K562 (cell line): ENCODE measurements around the gene SIGLEC5. TPM values are rescaled to one million over a fixed set of nuclear protein-coding genes. Genes with fewer than 3 reads are reported as not detected.

Experiments
- ATAC-seq: fragments of 200-7000 bp; cut with Tn5 transposase; 3 replicates; pipeline ENCODE4 v1.9.1; 2020; ENCODE audit warnings: moderate library complexity
- BruUV-seq: library from RNA; stranded (reverse); fragments of 400-500 nt; replicated peaks from 2 replicates; lab custom pipeline; 2021; lab: Mats Ljungman, UMichigan
- CTCF ChIA-PET: fragments of 300-600 bp; formaldehyde crosslinking; extraction: SDS; loops from one replicate; lab custom pipeline; 2021; ENCODE audit warnings: low intra/inter-chr PET ratio; lab: Yijun Ruan, JAX
- POLR2A ChIA-PET: fragments of 300-600, 350-650 bp; sonication (Branson Sonifier 250); formaldehyde crosslinking; extraction: SDS; loops from one replicate; lab custom pipeline; 2021; ENCODE audit warnings: antibody characterized with exemption, inconsistent platforms; lab: Yijun Ruan, JAX
- DNase-seq, 4 experiments: peaks; one replicate each; pipeline versions ENCODE4 v3.0.0 to v3.0.0-alpha.2; 2011 to 2018; ENCODE audit warnings: low spot score in 3 of 4, mixed read lengths in 3 of 4; ENCODE audit errors: extremely low read depth in 1 of 4
- FAIRE-seq: peaks from 2 replicates; lab custom pipeline; 2011; peaks lifted over from hg19 to GRCh38; lab: Jason Lieb, UNC
- H2AFZ ChIP-seq: 2 replicates; pipeline ENCODE4 v1.6.0; 2011; ENCODE audit warnings: low read depth, low read length, control low read depth, inconsistent platforms
- H3K27ac ChIP-seq: fragments of 200-600 bp; 3 replicates; pipeline ENCODE4 v1.8.0; 2011; ENCODE audit warnings: low read depth, mild to moderate bottlenecking, control low read depth, inconsistent platforms, low read length, moderate library complexity, mixed read lengths; ENCODE audit errors: extremely low read depth
- H3K27me3 ChIP-seq, 2 experiments: fragments of 300-600 bp in 1 of 2; 2 replicates in 1 of 2; 3 replicates in 1 of 2; pipeline versions ENCODE4 v1.6.0 to v1.8.0; 2011; ENCODE audit warnings: inconsistent platforms in 2 of 2, low read length in 2 of 2, mild to moderate bottlenecking in 1 of 2, mixed read lengths in 1 of 2, moderate library complexity in 1 of 2; ENCODE audit not compliant: control insufficient read depth in 2 of 2, insufficient read depth in 2 of 2
- H3K36me3 ChIP-seq: fragments of 300-600 bp; 3 replicates; pipeline ENCODE4 v1.8.0; 2011; ENCODE audit warnings: mild to moderate bottlenecking, low read length, inconsistent platforms; ENCODE audit not compliant: control insufficient read depth, insufficient read depth
- H3K4me1 ChIP-seq, 2 experiments: fragments of 200-600 bp in 1 of 2; replicated peaks in 1 of 2; 2 replicates in 1 of 2; 3 replicates in 1 of 2; pipeline versions ENCODE4 v1.5.1 to v1.8.0; 2011; ENCODE audit warnings: inconsistent platforms in 2 of 2, low read length in 2 of 2, mild to moderate bottlenecking in 1 of 2, mixed read lengths in 1 of 2, moderate library complexity in 1 of 2; ENCODE audit not compliant: control insufficient read depth in 2 of 2, insufficient read depth in 2 of 2
- H3K4me2 ChIP-seq: 2 replicates; pipeline ENCODE4 v1.6.1; 2011; ENCODE audit warnings: low read length, control low read depth, inconsistent platforms, mixed read lengths; ENCODE audit not compliant: insufficient read depth
- H3K4me3 ChIP-seq: fragments of 200-600 bp; sonication (generic), shearing (Covaris generic); 2 replicates; pipeline ENCODE4 v1.5.1; 2016; ENCODE audit warnings: control low read depth, inconsistent platforms
- H3K79me2 ChIP-seq: fragments of 200-600 bp; 3 replicates; pipeline ENCODE4 v1.8.0; 2011; ENCODE audit warnings: low read length, inconsistent platforms; ENCODE audit not compliant: control insufficient read depth, insufficient read depth
- H3K9ac ChIP-seq, 2 experiments: 2 replicates each; pipeline versions ENCODE4 v1.6.0 to v1.6.1; 2011; ENCODE audit warnings: low read depth in 2 of 2, low read length in 2 of 2, control low read depth in 1 of 2, inconsistent platforms in 1 of 2, mild to moderate bottlenecking in 1 of 2, mixed read lengths in 1 of 2; ENCODE audit not compliant: insufficient read depth in 1 of 2
- H3K9me1 ChIP-seq: one replicate; pipeline ENCODE4 v1.6.0; 2011; ENCODE audit warnings: inconsistent platforms, mild to moderate bottlenecking, low read length, moderate library complexity; ENCODE audit not compliant: control insufficient read depth, insufficient read depth
- H3K9me3 ChIP-seq: replicated peaks from 2 replicates; pipeline ENCODE4 v1.5.1; 2011; ENCODE audit warnings: low read depth, low read length, inconsistent platforms; ENCODE audit not compliant: control insufficient read depth, insufficient read depth
- H4K20me1 ChIP-seq: replicated peaks from 2 replicates; pipeline ENCODE4 v1.6.1; 2011; ENCODE audit warnings: low read length, inconsistent platforms, mixed read lengths; ENCODE audit not compliant: control insufficient read depth, insufficient read depth
- AFF4 ChIP-seq: sonication (generic); formaldehyde crosslinking; IDR thresholded peaks from 2 replicates; pipeline ENCODE4 v1.8.0; 2023; ENCODE audit warnings: mild to moderate bottlenecking, missing genetic modification reagents
- EP300 ChIP-seq: IDR thresholded peaks from 2 replicates; pipeline ENCODE4 v1.6.1; 2012; ENCODE audit warnings: low read length, improper control_type of control experiment
- MEIS2 ChIP-seq: fragments of 450-650 bp; IDR thresholded peaks from 2 replicates; pipeline ENCODE4 v1.6.1; 2014; ENCODE audit warnings: mild to moderate bottlenecking; ENCODE audit not compliant: partially characterized antibody
- NELFE ChIP-seq: IDR thresholded peaks from 2 replicates; pipeline ENCODE4 v1.6.1; 2011; ENCODE audit warnings: mild to moderate bottlenecking; ENCODE audit not compliant: insufficient read depth, insufficient read length
- POLR3A ChIP-seq: IDR thresholded peaks from 2 replicates; pipeline ENCODE4 v1.6.1; 2011; ENCODE audit warnings: borderline replicate concordance, mild to moderate bottlenecking, moderate library complexity; ENCODE audit not compliant: insufficient read length, insufficient read depth; ENCODE audit errors: extremely low read depth
- ZKSCAN1 ChIP-seq: fragments of 150-350 bp; IDR thresholded peaks from 2 replicates; pipeline ENCODE4 v1.6.1; 2016; ENCODE audit warnings: low read depth, low read length
- ZNF24 ChIP-seq: fragments of 450-650 bp; IDR thresholded peaks from 2 replicates; pipeline ENCODE4 v1.6.1; 2016
- ZNF511 ChIP-seq: sonication (generic); formaldehyde crosslinking; IDR thresholded peaks from 2 replicates; pipeline ENCODE4 v1.8.0; 2022; ENCODE audit warnings: mild to moderate bottlenecking, missing genetic modification reagents
- ZNF830 ChIP-seq: fragments of 250-450 bp; sonication (Bioruptor Pico); IDR thresholded peaks from 2 replicates; pipeline ENCODE4 v1.5.0; 2021; ENCODE audit warnings: mild to moderate bottlenecking
- WGBS: fragments of 100-300 bp; shearing (Covaris generic); methylation state at CpG from one replicate; pipeline ENCODE4 v1.1.6; 2016; ENCODE audit warnings: low coverage, mixed read lengths; ENCODE audit not compliant: insufficient coverage; ENCODE audit errors: missing lambda C conversion rate; 5-methylcytosine and 5-hydroxymethylcytosine counted together
- in situ Hi-C: fragments of 300-500 bp; cut with MboI; formaldehyde crosslinking; loops from 4 replicates; pipeline ENCODE4 v1.15.0; 2018; ENCODE audit warnings: inconsistent platforms, mixed read lengths
- intact Hi-C: fragments of 100-400 bp; cut with micrococcal nuclease; formaldehyde crosslinking; loops from 2 replicates; pipeline ENCODE4 v1.14.2; 2022
- polyA plus RNA-seq, 8 experiments: library from polyadenylated mRNA; depleted of rRNA in 4 of 8; stranded (reverse) in 5 of 8; unstranded in 3 of 8; fragments of >200 nt; fragmentation: Nextera tagmentation in 2 of 8; fragmentation: Illumina TruSeq in 1 of 8; extraction: Ambion mirVana in 2 of 8; extraction: Trizol in 1 of 8; gene quantifications; 2 replicates each; pipeline versions ENCODE4 v1.2.1 to v1.2.3, GENCODE V29; 2011 to 2014; ENCODE audit warnings: inconsistent platforms in 1 of 8, missing spikeins in 1 of 8
- total RNA-seq, 7 experiments: library from RNA; depleted of rRNA in 6 of 7; stranded (reverse); fragments of >200 nt in 6 of 7; fragmentation: Illumina TruSeq in 2 of 7; extraction: Trizol in 2 of 7; gene quantifications; 2 replicates each; pipeline versions ENCODE4 v1.2.1 to v1.2.3, GENCODE V29; 2011 to 2021; ENCODE audit warnings: low replicate concordance in 1 of 7

SIGLEC5 gene
- total and polyA plus RNA-seq, 9 of the 15 experiments (the other 6 are each of a cell fraction or from before 2014, with no cell fraction given), result 0.14 TPM; not detected in 8

GRCh38 chr19:51607920-51608562 is 22.2 kb downstream of the SIGLEC5 start (continued):
- TF ChIP-seq AFF4 (CRISPR knock-in tag) (peak; percentile 96), ZNF511 (CRISPR knock-in tag) (peak; percentile 99), MEIS2 (no peak), ZNF24 (peak; percentile 63; the same call in 1 of the 2 replicates), ZKSCAN1 (no peak), EP300 (peak; percentile 32; the same call in 1 of the 2 replicates)

- FAIRE-seq (no peak), DNase-seq (no peak), ATAC-seq (no peak)
- WGBS, result 9% methylated on average over 6 of the region's 6 CpGs
- Histone ChIP-seq H3K9ac (no peak overlapping the region), H2AFZ (no peak overlapping the region), H3K36me3 (no peaks in the 10 kb centered on the region), H3K9me1 (no peaks in the 10 kb centered on the region), H3K9me3 (no peaks in the 10 kb centered on the region), H3K79me2 (no peaks in the 10 kb centered on the region), H3K4me3 (no peak overlapping the region), H3K27me3 (peaks cover 0 to 6% of the 10 kb centered on the region in 2 experiments; a peak in 1 of 5 replicates), H4K20me1 (no peaks in the 10 kb centered on the region), H3K4me2 (no peak overlapping the region), H3K27ac (no peak overlapping the region), H3K4me1 (peaks cover 0 to 2% of the 10 kb centered on the region in 2 experiments; a peak in 1 of 5 replicates)
- intact Hi-C loops (loop anchor here (5.0 kb wide), 1 partner anchor 55 kb away; no protein-coding TSS in a partner anchor), in situ Hi-C loops (no loop called here)
- TF ChIP-seq ZNF830 (CRISPR knock-in tag) (no peak), POLR3A (no peak), NELFE (no peak)
- ChIA-PET CTCF (interaction anchor here (0.7 kb wide), 1 partner anchor 186 kb away, joined by 3 read pairs; no protein-coding TSS in a partner anchor), POLR2A (no interaction called here)
- no TSS peak for BruUV-seq
Observed at GRCh38 chr19:51607077-51607476, 23.1 kb downstream of the SIGLEC5 start.
